Esophagus muscularis mucosa (tissue), 4 donors: Measurements from ENCODE around the gene CEP76. TPM values are rescaled to one million over a fixed set of nuclear protein-coding genes. Genes with fewer than 3 reads are reported as not detected.
"Not testable (repeated sequence)": the region's sequence is repeated elsewhere in the genome, so short reads cannot be mapped to it uniquely, and the experiment has no call there.

Experiments used
- DNase-seq: peaks from one replicate; pipeline ENCODE4 v3.0.0-alpha.2; 2017; ENCODE audit errors: extremely low spot score
- H3K27ac ChIP-seq, 4 donors: fragments of 200-600 bp; sonication (generic); replicated peaks in 1 of 4; 1 replicate in 3 of 4; 2 replicates in 1 of 4; pipeline ENCODE4 v1.5.1; 2016 to 2019; ENCODE audit warnings: mild to moderate bottlenecking in 1 of 4
- H3K27me3 ChIP-seq, 4 donors: fragments of 200-600 bp; sonication (generic); one replicate each; pipeline versions ENCODE4 v1.5.1 to v1.6.0; 2016 to 2019
- H3K36me3 ChIP-seq, 4 donors: fragments of 200-600 bp; sonication (generic); one replicate each; pipeline ENCODE4 v1.5.1; 2016 to 2019
- H3K4me1 ChIP-seq, 4 donors: fragments of 200-600 bp; sonication (generic); one replicate each; pipeline ENCODE4 v1.5.1; 2016 to 2019
- H3K4me3 ChIP-seq, 4 donors: fragments of 200-600 bp; sonication (generic); 1 replicate in 2 of 4; 2 replicates in 2 of 4; pipeline ENCODE4 v1.5.1; 2016 to 2019; ENCODE audit warnings: mild to moderate bottlenecking in 4 of 4, moderate library complexity in 1 of 4
- H3K9me3 ChIP-seq, 4 donors: fragments of 200-600 bp; sonication (generic); 1 replicate in 3 of 4; 2 replicates in 1 of 4; pipeline ENCODE4 v1.5.1; 2016 to 2019
- CTCF ChIP-seq, 3 experiments: fragments of 200-600 bp in 2 of 3; fragments of 450-650 bp in 1 of 3; sonication (generic) in 2 of 3; IDR thresholded peaks; one replicate each; pipeline ENCODE4 v1.5.1; 2017 to 2019; ENCODE audit warnings: antibody characterized with exemption in 3 of 3, mild to moderate bottlenecking in 2 of 3, moderate library complexity in 1 of 3
- EP300 ChIP-seq: sonication (generic); formaldehyde crosslinking; IDR thresholded peaks from one replicate; pipeline ENCODE4 v1.6.1; 2017; ENCODE audit warnings: antibody characterized with exemption
- POLR2A ChIP-seq: fragments of 450-650 bp; IDR thresholded peaks from one replicate; pipeline ENCODE4 v1.6.1; 2017; ENCODE audit warnings: antibody characterized with exemption, moderate library complexity, mild to moderate bottlenecking, low read depth
- POLR2AphosphoS5 ChIP-seq, 2 donors: sonication (generic); formaldehyde crosslinking; IDR thresholded peaks; one replicate each; pipeline ENCODE4 v1.6.1; 2017; ENCODE audit warnings: antibody characterized with exemption in 2 of 2
- WGBS: methylation state at CpG from one replicate; pipeline ENCODE4 v1.1.5; 2018; 5-methylcytosine and 5-hydroxymethylcytosine counted together
- intact Hi-C: fragments of 100-400 bp; cut with DNase I; formaldehyde crosslinking; loops from one replicate; pipeline ENCODE4 v1.15.1; 2023
- total RNA-seq, 4 donors: library from RNA; depleted of rRNA; stranded (reverse); fragments of >200 nt; gene quantifications; one replicate each; pipeline versions ENCODE4 v1.1.0 to v1.2.1, GENCODE V29; 2016

CEP76 gene
- total RNA-seq, 4 donors from 2014 or later, result 5.0 to 8.7 (median 5.8) TPM

- H3K27me3 ChIP-seq, result no peaks in the 10 kb centered on the region
- H3K27ac ChIP-seq, result peak overlapping the region in 1 of 4 donors; percentile 24
- TF ChIP-seq POLR2AphosphoS5 (IDR thresholded peaks at IDR 0.05) (no peak), POLR2A (no peak), CTCF (IDR thresholded peaks at IDR 0.05) (no peak), EP300 (no peak)
- no peak overlapping the region for H3K4me3 ChIP-seq
- peaks cover 22 to 44% (median 40%) of the 10 kb centered on the region in 4 donors for H3K4me1 ChIP-seq
- no peaks in the 10 kb centered on the region for H3K9me3 ChIP-seq
- 68% methylated on average over 3 of the region's 3 CpGs for WGBS
- no peak for DNase-seq
- intact Hi-C loops, result no loop called here
- no peaks in the 10 kb centered on the region for H3K36me3 ChIP-seq
Observed at GRCh38 chr18:12652861-12653401, 49.6 kb downstream of the CEP76 start.

- 78% methylated on average over 4 of the region's 4 CpGs for WGBS
- H3K27ac ChIP-seq, result no peak overlapping the region
- H3K4me1 ChIP-seq, result peaks cover 22 to 43% (median 37%) of the 10 kb centered on the region in 4 donors
- DNase-seq, result no peak
- no peak for TF ChIP-seq POLR2A
- no peak for TF ChIP-seq CTCF (IDR thresholded peaks at IDR 0.05)
- no peak for TF ChIP-seq POLR2AphosphoS5 (IDR thresholded peaks at IDR 0.05)
- TF ChIP-seq EP300, result no peak
- intact Hi-C loops, result no loop called here
- no peaks in the 10 kb centered on the region for H3K36me3 ChIP-seq
- H3K4me3 ChIP-seq, result no peak overlapping the region
- H3K27me3 ChIP-seq, result no peaks in the 10 kb centered on the region
- no peaks in the 10 kb centered on the region for H3K9me3 ChIP-seq
Observed at GRCh38 chr18:12651651-12652050, 50.9 kb downstream of the CEP76 start.

GRCh38 chr18:12647773-12648172, 54.8 kb downstream of the CEP76 start:
- Histone ChIP-seq H3K27ac (no peak overlapping the region), H3K4me1 (peaks cover 14 to 44% (median 40%) of the 10 kb centered on the region in 4 donors), H3K9me3 (no peaks in the 10 kb centered on the region), H3K4me3 (no peak overlapping the region), H3K36me3 (no peaks in the 10 kb centered on the region), H3K27me3 (no peaks in the 10 kb centered on the region)
- DNase-seq, result no peak
- intact Hi-C loops, result no loop called here
- TF ChIP-seq POLR2AphosphoS5 (IDR thresholded peaks at IDR 0.05), result no peak
- no peak for TF ChIP-seq CTCF (IDR thresholded peaks at IDR 0.05)
- no peak for TF ChIP-seq EP300
- TF ChIP-seq POLR2A, result no peak
- 95% methylated on average over 3 of the region's 3 CpGs for WGBS

- no peak for TF ChIP-seq POLR2A
- no peak for TF ChIP-seq CTCF (IDR thresholded peaks at IDR 0.05)
- peak in 1 of 2 donors; percentile 73 for TF ChIP-seq POLR2AphosphoS5 (IDR thresholded peaks at IDR 0.05)
- TF ChIP-seq EP300, result no peak
- peak overlapping the region in 3 of 4 donors; percentile 16 to 57 (median 54) for H3K27ac ChIP-seq
- no peaks in the 10 kb centered on the region for H3K27me3 ChIP-seq
- no peaks in the 10 kb centered on the region for H3K9me3 ChIP-seq
- no peak overlapping the region for H3K4me3 ChIP-seq
- intact Hi-C loops, result no loop called here
- no peaks in the 10 kb centered on the region for H3K36me3 ChIP-seq
- no peak for DNase-seq
- 47% methylated on average over 8 of the region's 10 CpGs for WGBS
- H3K4me1 ChIP-seq, result peaks cover 9 to 40% (median 34%) of the 10 kb centered on the region in 4 donors
Observed at GRCh38 chr18:12645751-12646203, 56.7 kb downstream of the CEP76 start.

- H3K27me3 ChIP-seq, result no peaks in the 10 kb centered on the region
- no peak for TF ChIP-seq CTCF (IDR thresholded peaks at IDR 0.05)
- no peak for TF ChIP-seq POLR2AphosphoS5 (IDR thresholded peaks at IDR 0.05)
- no peak for TF ChIP-seq EP300
- no peak for TF ChIP-seq POLR2A
- H3K27ac ChIP-seq, result peak overlapping the region in 3 of 4 donors; percentile 16 to 57 (median 54)
- H3K4me1 ChIP-seq, result peaks cover 9 to 45% (median 40%) of the 10 kb centered on the region in 4 donors
- no peaks in the 10 kb centered on the region for H3K36me3 ChIP-seq
- H3K4me3 ChIP-seq, result no peak overlapping the region
- no peak for DNase-seq
- intact Hi-C loops, result no loop called here
- H3K9me3 ChIP-seq, result no peaks in the 10 kb centered on the region
Observed at GRCh38 chr18:12645254-12645653, 57.3 kb downstream of the CEP76 start.

- H3K36me3 ChIP-seq, H3K9me3 ChIP-seq, H3K4me3 ChIP-seq, DNase-seq, intact Hi-C loops, H3K27me3 ChIP-seq, H3K27ac ChIP-seq: not testable (repeated sequence)
- 91% methylated on average over 5 of the region's 5 CpGs for WGBS
- peaks cover 9 to 49% (median 43%) of the 10 kb centered on the region in 4 donors for H3K4me1 ChIP-seq
Observed at GRCh38 chr18:12643756-12644155, 58.8 kb downstream of the CEP76 start.
